Measurements from ENCODE around the gene CDK14.

DNA sequence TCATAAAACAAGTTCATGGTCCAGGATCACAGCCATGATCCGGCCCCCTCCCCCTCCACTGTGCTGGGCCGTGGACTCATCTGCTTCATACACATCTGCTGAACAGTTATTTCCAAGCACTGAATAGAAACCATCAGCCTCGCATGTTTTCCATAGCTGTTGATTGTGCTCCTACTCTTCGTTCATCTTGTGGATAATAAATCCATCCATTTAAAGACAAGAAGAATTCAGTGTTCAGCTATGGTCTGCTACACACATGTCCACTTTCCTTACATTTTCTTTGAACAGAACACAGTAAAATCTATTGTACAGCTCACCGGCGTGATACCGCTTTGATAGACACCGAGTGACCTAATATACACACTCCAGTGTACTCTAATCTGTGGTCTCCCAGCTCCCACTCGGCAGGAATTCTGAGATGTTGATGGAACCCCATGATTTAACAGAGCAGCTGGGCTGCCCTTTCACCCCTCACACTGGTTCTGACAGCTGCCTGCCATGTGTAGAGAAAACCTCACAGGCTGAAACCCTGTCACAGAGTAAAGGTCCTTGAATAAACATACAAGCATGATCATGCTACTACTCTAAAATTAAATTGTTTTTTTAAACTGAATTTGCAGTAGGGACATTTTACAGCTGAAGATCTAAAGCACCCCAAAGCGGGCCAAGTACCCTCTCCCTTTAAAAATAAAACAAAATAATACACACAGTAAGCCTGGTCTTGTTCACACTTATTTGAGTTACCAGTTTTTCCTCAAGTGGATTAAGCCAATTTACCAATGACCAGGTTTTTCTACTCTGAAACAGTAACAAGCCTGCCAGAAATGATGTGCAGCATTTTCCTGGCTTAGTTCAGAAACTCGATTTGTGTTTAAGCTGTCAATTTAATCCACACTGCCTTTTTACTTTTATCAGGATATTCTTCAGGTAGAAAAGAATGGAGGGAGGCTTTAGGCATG is 573.0 kb downstream of the CDK14 start:
- no peak for TF ChIP-seq CTCF (IDR thresholded peaks at IDR 0.05)
- no peak for TF ChIP-seq POLR2A (IDR thresholded peaks at IDR 0.05)
